GM21737 (cell line): ENCODE results near the gene CCDC85B.

ENCODE experiments used
- ATAC-seq: cut with Tn5 transposase; IDR thresholded peaks from one replicate; pipeline ENCODE4 v1.9.1; 2021; ENCODE audit warnings: mild to moderate bottlenecking, moderate library complexity; ENCODE audit not compliant: unreplicated experiment

Gene CCDC85B

GRCh38 chr11:65928667-65929066, 38.2 kb downstream of the CCDC85B start:
- ATAC-seq = no peak

- no peak for ATAC-seq
Measured at GRCh38 chr11:65931773-65932557, 41.5 kb downstream of the CCDC85B start.

- no peak for ATAC-seq
Measured at GRCh38 chr11:65932558-65932919, 42.1 kb downstream of the CCDC85B start.

GRCh38 chr11:65934014-65934413, 43.5 kb downstream of the CCDC85B start:
- ATAC-seq = no peak

- no peak for ATAC-seq
Measured at GRCh38 chr11:65937766-65938165, 47.3 kb downstream of the CCDC85B start.
